Measurements from ENCODE around the gene LIPK.

- TF ChIP-seq CTCF (IDR thresholded peaks at IDR 0.05), result no peak
- TF ChIP-seq POLR2A (IDR thresholded peaks at IDR 0.05), result no peak
Measured at GRCh38 chr10:88657901-88658300, 48.1 kb upstream of the LIPK start.

Measured in thyroid gland (tissue), 4 donors.